ENCODE results near the gene ZCCHC4.

ZCCHC4 gene

GRCh38 chr4:25330905-25331808 lies 18.6 kb downstream of the ZCCHC4 start:
- no peaks in the 10 kb centered on the region for H3K9me3 ChIP-seq (ENCODE audit: control extremely low read depth in 1 of 5, control insufficient read depth in 4 of 5, insufficient read depth in 2 of 5, low read depth in 1 of 5, low read length in 4 of 5)
- POLR2A ChIA-PET, result no interaction called here
- H3K27me3 ChIP-seq (replicated peaks in 2 of 5; ENCODE audit: control insufficient read depth in 4 of 5, insufficient read depth in 5 of 5, low read length in 4 of 5), result no peaks in the 10 kb centered on the region
- peaks cover 0 to 9% (median 3%) of the 10 kb centered on the region in 4 experiments for H3K4me1 ChIP-seq (ENCODE audit: control extremely low read depth in 1 of 4, control insufficient read depth in 4 of 4, insufficient read depth in 4 of 4, low read length in 3 of 4)
- H3K36me3 ChIP-seq (ENCODE audit: control insufficient read depth in 4 of 4, insufficient read depth in 4 of 4, low read length in 3 of 4), result peaks cover 0 to 8% (median 5%) of the 10 kb centered on the region in 4 experiments
- CTCF ChIA-PET, result interaction anchor here (0.8 to 1.7 kb wide), 6 partner anchors 11 to 57 kb away, joined by 3 to 5 read pairs (median 4); partner anchors contain the start of gene ZCCHC4
- peak overlapping the region in 4 of 7 experiments; percentile 43 to 75 (median 58) for H3K4me3 ChIP-seq (ENCODE audit: control insufficient read depth in 1 of 7, extremely low read depth in 1 of 7, insufficient read depth in 4 of 7, low read depth in 2 of 7, low read length in 6 of 7)
- WGBS (ENCODE audit: insufficient coverage), result 67% methylated on average over 7 of the region's 12 CpGs
- DNase-seq, result peak in 2 of 3 donors; percentile 27 to 38
- H3K27ac ChIP-seq (ENCODE audit: insufficient read depth in 1 of 2, low read depth in 1 of 2, low read length in 2 of 2, poor library complexity in 1 of 2, severe bottlenecking in 2 of 2), result peak overlapping the region; percentile 72 to 82

GRCh38 chr4:25343671-25344070 lies 31.1 kb downstream of the ZCCHC4 start:
- 100% methylated on average over 1 of the region's 2 CpGs for WGBS (ENCODE audit: insufficient coverage)
- DNase-seq, result no peak
- POLR2A ChIA-PET, result no interaction called here
- Histone ChIP-seq H3K4me1 (ENCODE audit: control extremely low read depth in 1 of 4, control insufficient read depth in 4 of 4, insufficient read depth in 4 of 4, low read length in 3 of 4) (peaks cover 0 to 7% (median 0%) of the 10 kb centered on the region in 4 experiments), H3K27ac (ENCODE audit: insufficient read depth in 1 of 2, low read depth in 1 of 2, low read length in 2 of 2, poor library complexity in 1 of 2, severe bottlenecking in 2 of 2) (no peak overlapping the region), H3K27me3 (replicated peaks in 2 of 5; ENCODE audit: control insufficient read depth in 4 of 5, insufficient read depth in 5 of 5, low read length in 4 of 5) (no peaks in the 10 kb centered on the region), H3K36me3 (ENCODE audit: control insufficient read depth in 4 of 4, insufficient read depth in 4 of 4, low read length in 3 of 4) (peaks cover 2 to 9% (median 3%) of the 10 kb centered on the region in 4 experiments), H3K9me3 (ENCODE audit: control extremely low read depth in 1 of 5, control insufficient read depth in 4 of 5, insufficient read depth in 2 of 5, low read depth in 1 of 5, low read length in 4 of 5) (no peaks in the 10 kb centered on the region), H3K4me3 (ENCODE audit: control insufficient read depth in 1 of 7, extremely low read depth in 1 of 7, insufficient read depth in 4 of 7, low read depth in 2 of 7, low read length in 6 of 7) (no peak overlapping the region)
- CTCF ChIA-PET, result no interaction called here

GRCh38 chr4:25345744-25346143 lies 33.2 kb downstream of the ZCCHC4 start:
- Histone ChIP-seq H3K27ac (ENCODE audit: insufficient read depth in 1 of 2, low read depth in 1 of 2, low read length in 2 of 2, poor library complexity in 1 of 2, severe bottlenecking in 2 of 2) (no peak overlapping the region), H3K9me3 (ENCODE audit: control extremely low read depth in 1 of 5, control insufficient read depth in 4 of 5, insufficient read depth in 2 of 5, low read depth in 1 of 5, low read length in 4 of 5) (no peaks in the 10 kb centered on the region), H3K36me3 (ENCODE audit: control insufficient read depth in 4 of 4, insufficient read depth in 4 of 4, low read length in 3 of 4) (peaks cover 0 to 6% (median 2%) of the 10 kb centered on the region in 4 experiments), H3K27me3 (replicated peaks in 2 of 5; ENCODE audit: control insufficient read depth in 4 of 5, insufficient read depth in 5 of 5, low read length in 4 of 5) (no peaks in the 10 kb centered on the region), H3K4me1 (ENCODE audit: control extremely low read depth in 1 of 4, control insufficient read depth in 4 of 4, insufficient read depth in 4 of 4, low read length in 3 of 4) (peaks cover 0 to 7% (median 0%) of the 10 kb centered on the region in 4 experiments), H3K4me3 (ENCODE audit: control insufficient read depth in 1 of 7, extremely low read depth in 1 of 7, insufficient read depth in 4 of 7, low read depth in 2 of 7, low read length in 6 of 7) (no peak overlapping the region)
- CTCF ChIA-PET, result interaction anchor here (1.1 to 1.8 kb wide), 3 partner anchors 14 to 26 kb away, joined by 3 to 6 read pairs (median 3); no protein-coding TSS in a partner anchor
- no peak for DNase-seq
- 100% methylated on average over 5 of the region's 5 CpGs for WGBS (ENCODE audit: insufficient coverage)
- POLR2A ChIA-PET, result no interaction called here

- Histone ChIP-seq H3K4me1 (ENCODE audit: control extremely low read depth in 1 of 4, control insufficient read depth in 4 of 4, insufficient read depth in 4 of 4, low read length in 3 of 4) (peaks cover 0 to 7% (median 0%) of the 10 kb centered on the region in 4 experiments), H3K4me3 (ENCODE audit: control insufficient read depth in 1 of 7, extremely low read depth in 1 of 7, insufficient read depth in 4 of 7, low read depth in 2 of 7, low read length in 6 of 7) (no peak overlapping the region), H3K27ac (ENCODE audit: insufficient read depth in 1 of 2, low read depth in 1 of 2, low read length in 2 of 2, poor library complexity in 1 of 2, severe bottlenecking in 2 of 2) (no peak overlapping the region), H3K36me3 (ENCODE audit: control insufficient read depth in 4 of 4, insufficient read depth in 4 of 4, low read length in 3 of 4) (peaks cover 0 to 5% (median 1%) of the 10 kb centered on the region in 4 experiments), H3K9me3 (ENCODE audit: control extremely low read depth in 1 of 5, control insufficient read depth in 4 of 5, insufficient read depth in 2 of 5, low read depth in 1 of 5, low read length in 4 of 5) (no peaks in the 10 kb centered on the region), H3K27me3 (replicated peaks in 2 of 5; ENCODE audit: control insufficient read depth in 4 of 5, insufficient read depth in 5 of 5, low read length in 4 of 5) (no peaks in the 10 kb centered on the region)
- ChIA-PET POLR2A (no interaction called here), CTCF (interaction anchor here (1.0 to 1.8 kb wide), 4 partner anchors 10 to 35 kb away, joined by 3 to 6 read pairs (median 3); no protein-coding TSS in a partner anchor)
- peak in 2 of 3 donors; percentile 49 to 56 for DNase-seq
- 90% methylated on average over 1 of the region's 3 CpGs for WGBS (ENCODE audit: insufficient coverage)
Observed at GRCh38 chr4:25346913-25347312, 34.3 kb downstream of the ZCCHC4 start.

GRCh38 chr4:25347473-25347872 lies 34.9 kb downstream of the ZCCHC4 start:
- no peak overlapping the region for H3K4me3 ChIP-seq (ENCODE audit: control insufficient read depth in 1 of 7, extremely low read depth in 1 of 7, insufficient read depth in 4 of 7, low read depth in 2 of 7, low read length in 6 of 7)
- no peaks in the 10 kb centered on the region for H3K27me3 ChIP-seq (replicated peaks in 2 of 5; ENCODE audit: control insufficient read depth in 4 of 5, insufficient read depth in 5 of 5, low read length in 4 of 5)
- 100% methylated on average over 1 of the region's 2 CpGs for WGBS (ENCODE audit: insufficient coverage)
- no peak for DNase-seq
- peaks cover 0 to 7% (median 0%) of the 10 kb centered on the region in 4 experiments for H3K4me1 ChIP-seq (ENCODE audit: control extremely low read depth in 1 of 4, control insufficient read depth in 4 of 4, insufficient read depth in 4 of 4, low read length in 3 of 4)
- ChIA-PET POLR2A (no interaction called here), CTCF (interaction anchor here (0.8 to 1.8 kb wide), 3 partner anchors 10 to 35 kb away, joined by 3 to 6 read pairs (median 3); no protein-coding TSS in a partner anchor)
- H3K27ac ChIP-seq (ENCODE audit: insufficient read depth in 1 of 2, low read depth in 1 of 2, low read length in 2 of 2, poor library complexity in 1 of 2, severe bottlenecking in 2 of 2), result no peak overlapping the region
- H3K9me3 ChIP-seq (ENCODE audit: control extremely low read depth in 1 of 5, control insufficient read depth in 4 of 5, insufficient read depth in 2 of 5, low read depth in 1 of 5, low read length in 4 of 5), result no peaks in the 10 kb centered on the region
- H3K36me3 ChIP-seq (ENCODE audit: control insufficient read depth in 4 of 4, insufficient read depth in 4 of 4, low read length in 3 of 4), result peaks cover 0 to 5% (median 1%) of the 10 kb centered on the region in 4 experiments

- Histone ChIP-seq H3K27me3 (replicated peaks in 2 of 5; ENCODE audit: control insufficient read depth in 4 of 5, insufficient read depth in 5 of 5, low read length in 4 of 5) (no peaks in the 10 kb centered on the region), H3K9me3 (ENCODE audit: control extremely low read depth in 1 of 5, control insufficient read depth in 4 of 5, insufficient read depth in 2 of 5, low read depth in 1 of 5, low read length in 4 of 5) (no peaks in the 10 kb centered on the region), H3K4me1 (ENCODE audit: control extremely low read depth in 1 of 4, control insufficient read depth in 4 of 4, insufficient read depth in 4 of 4, low read length in 3 of 4) (peaks cover 0 to 7% (median 0%) of the 10 kb centered on the region in 4 experiments), H3K4me3 (ENCODE audit: control insufficient read depth in 1 of 7, extremely low read depth in 1 of 7, insufficient read depth in 4 of 7, low read depth in 2 of 7, low read length in 6 of 7) (no peak overlapping the region), H3K36me3 (ENCODE audit: control insufficient read depth in 4 of 4, insufficient read depth in 4 of 4, low read length in 3 of 4) (peaks cover 0 to 5% (median 1%) of the 10 kb centered on the region in 4 experiments), H3K27ac (ENCODE audit: insufficient read depth in 1 of 2, low read depth in 1 of 2, low read length in 2 of 2, poor library complexity in 1 of 2, severe bottlenecking in 2 of 2) (no peak overlapping the region)
- WGBS (ENCODE audit: insufficient coverage), result no CpG with 5 or more reads among the region's 2 CpGs
- POLR2A ChIA-PET, result interaction anchor here (1.4 kb wide), 1 partner anchor 25 kb away, joined by 4 read pairs; no protein-coding TSS in a partner anchor
- CTCF ChIA-PET, result interaction anchor here (0.7 to 1.0 kb wide), 4 partner anchors 9 to 35 kb away, joined by 3 to 4 read pairs (median 4); partner anchors contain the start of gene ZCCHC4
- DNase-seq, result no peak
Observed at GRCh38 chr4:25347971-25348370, 35.4 kb downstream of the ZCCHC4 start.
